NCI-H1105 (cell line): ENCODE data around the gene COCH.

ENCODE experiments used
- DNase-seq: peaks from one replicate; lab custom pipeline; 2025; lab: John Stamatoyannopoulos, UW

COCH gene

GRCh38 chr14:30874120-30874998 lies at the start of gene COCH:
COCH (plus strand) TSS chr14:30874559; CDS start chr14:30874939, 380 bp downstream.
- peak; percentile 67 for DNase-seq

- DNase-seq = no peak
Observed at GRCh38 chr14:30826070-30826469, 48.3 kb upstream of the COCH start.

GRCh38 chr14:30829853-30830252 lies 44.5 kb upstream of the COCH start:
- no peak for DNase-seq

- no peak for DNase-seq
Observed at GRCh38 chr14:30834353-30834752, 40.0 kb upstream of the COCH start.

GRCh38 chr14:30838351-30838750 lies 36.0 kb upstream of the COCH start:
- no peak for DNase-seq

- no peak for DNase-seq
Observed at GRCh38 chr14:30840086-30840779, 34.1 kb upstream of the COCH start.

GRCh38 chr14:30842431-30842830 lies 31.9 kb upstream of the COCH start:
- DNase-seq = no peak

GRCh38 chr14:30848449-30849240 lies 25.7 kb upstream of the COCH start:
- DNase-seq = no peak

GRCh38 chr14:30849354-30849753 lies 25.0 kb upstream of the COCH start:
- DNase-seq = no peak

- DNase-seq = no peak
Observed at GRCh38 chr14:30849983-30850382, 24.4 kb upstream of the COCH start.

- no peak for DNase-seq
Observed at GRCh38 chr14:30853946-30854345, 20.4 kb upstream of the COCH start.

GRCh38 chr14:30854492-30854891 lies 19.9 kb upstream of the COCH start:
- no peak for DNase-seq

- DNase-seq = no peak
Observed at GRCh38 chr14:30855345-30856037, 18.9 kb upstream of the COCH start.

GRCh38 chr14:30861200-30861599 lies 13.2 kb upstream of the COCH start:
- no peak for DNase-seq

GRCh38 chr14:30864934-30865333 lies 9.4 kb upstream of the COCH start:
- no peak for DNase-seq

GRCh38 chr14:30868736-30869135 lies 5.6 kb upstream of the COCH start:
- no peak for DNase-seq

GRCh38 chr14:30869551-30870155 lies 4.7 kb upstream of the COCH start:
- DNase-seq = no peak

GRCh38 chr14:30872602-30873001 lies 1.8 kb upstream of the COCH start:
- peak; percentile 3 for DNase-seq

GRCh38 chr14:30873308-30874119 lies 845 bp upstream of the COCH start:
- DNase-seq = no peak

GRCh38 chr14:30874999-30875787 lies 834 bp downstream of the COCH start:
- peak; percentile 43 for DNase-seq
